GM12892 (cell line): ENCODE measurements around the gene PHIP.
A peak's percentile ranks its signal among the peaks of the same experiment; 100 is the strongest.

ENCODE experiments used
- DNase-seq: peaks from one replicate; pipeline ENCODE4 v3.0.0; 2011; ENCODE audit not compliant: insufficient read length
- FAIRE-seq: peaks from 2 replicates; lab custom pipeline; 2011; peaks lifted over from hg19 to GRCh38; lab: Jason Lieb, UNC
- POLR2A ChIP-seq: IDR thresholded peaks from 2 replicates; pipeline ENCODE4 v1.6.1; 2011; ENCODE audit warnings: low read depth, low read length, control low read depth
- POLR2AphosphoS5 ChIP-seq: IDR thresholded peaks from 2 replicates; pipeline ENCODE4 v1.6.1; 2011; ENCODE audit warnings: low read depth, low read length, control low read depth
- TAF1 ChIP-seq: IDR thresholded peaks from 2 replicates; pipeline ENCODE4 v1.6.1; 2011; ENCODE audit warnings: low read depth, mild to moderate bottlenecking, control low read depth, low read length, borderline replicate concordance

The PHIP gene

GRCh38 chr6:79004239-79004638 is 73.8 kb downstream of the PHIP start:
- TF ChIP-seq POLR2A (no peak), TAF1 (no peak), POLR2AphosphoS5 (no peak)
- DNase-seq, result no peak
- no peak for FAIRE-seq

GRCh38 chr6:79001415-79001814 is 76.6 kb downstream of the PHIP start:
- FAIRE-seq (no peak), DNase-seq (no peak)
- TF ChIP-seq TAF1 (no peak), POLR2AphosphoS5 (no peak)

- TF ChIP-seq POLR2AphosphoS5, result no peak
- no peak for TF ChIP-seq TAF1
- no peak for TF ChIP-seq POLR2A
- FAIRE-seq (no peak), DNase-seq (no peak)
Measured at GRCh38 chr6:78999737-79000136, 78.3 kb downstream of the PHIP start.

GRCh38 chr6:78995946-78996345 is 82.1 kb downstream of the PHIP start:
- TF ChIP-seq POLR2A, result no peak
- TF ChIP-seq POLR2AphosphoS5, result no peak
- no peak for TF ChIP-seq TAF1
- DNase-seq, result no peak
- peak; percentile 5 for FAIRE-seq

- DNase-seq (no peak), FAIRE-seq (no peak)
- TF ChIP-seq TAF1 (no peak), POLR2AphosphoS5 (no peak), POLR2A (no peak)
Measured at GRCh38 chr6:78995346-78995745, 82.7 kb downstream of the PHIP start.

GRCh38 chr6:78993955-78994354 is 84.1 kb downstream of the PHIP start:
- TF ChIP-seq POLR2AphosphoS5, result no peak
- TF ChIP-seq TAF1, result no peak
- TF ChIP-seq POLR2A, result no peak
- DNase-seq (no peak), FAIRE-seq (no peak)

- DNase-seq (no peak), FAIRE-seq (no peak)
- TF ChIP-seq TAF1 (no peak), POLR2A (no peak), POLR2AphosphoS5 (no peak)
Measured at GRCh38 chr6:78989191-78989590, 88.9 kb downstream of the PHIP start.

GRCh38 chr6:78986161-78986560 is 91.9 kb downstream of the PHIP start:
- FAIRE-seq (no peak), DNase-seq (no peak)
- no peak for TF ChIP-seq POLR2AphosphoS5
- no peak for TF ChIP-seq POLR2A
- no peak for TF ChIP-seq TAF1

GRCh38 chr6:78984225-78984950 is 93.7 kb downstream of the PHIP start:
- TF ChIP-seq POLR2AphosphoS5, result no peak
- TF ChIP-seq POLR2A, result no peak
- no peak for TF ChIP-seq TAF1
- FAIRE-seq, result no peak
- no peak for DNase-seq

GRCh38 chr6:78967191-78967590 is 110.9 kb downstream of the PHIP start:
- FAIRE-seq (no peak), DNase-seq (no peak)
- no peak for TF ChIP-seq POLR2AphosphoS5

GRCh38 chr6:78966542-78966941 is 111.5 kb downstream of the PHIP start:
- DNase-seq (no peak), FAIRE-seq (no peak)
- no peak for TF ChIP-seq POLR2A
- TF ChIP-seq TAF1, result no peak
- no peak for TF ChIP-seq POLR2AphosphoS5

- TF ChIP-seq POLR2A (no peak), TAF1 (no peak), POLR2AphosphoS5 (no peak)
- FAIRE-seq, result no peak
- DNase-seq, result no peak
Measured at GRCh38 chr6:78962448-78962847, 115.6 kb downstream of the PHIP start.
